Measurements from ENCODE around the gene HARS1.
"Not testable (repeated sequence)": the region's sequence is repeated elsewhere in the genome, so short reads cannot be mapped to it uniquely, and the experiment has no call there.

GRCh38 chr5:140721395-140721794, 30.2 kb upstream of the HARS1 start:
- TF ChIP-seq CTCF, POLR2A (IDR thresholded peaks at IDR 0.05): not testable (repeated sequence)
